ENCODE measurements around the gene FAM3B. TPM values are rescaled to one million over a fixed set of nuclear protein-coding genes. Genes with fewer than 3 reads are reported as not detected.
"Not testable (repeated sequence)": the region's sequence is repeated elsewhere in the genome, so short reads cannot be mapped to it uniquely, and the experiment has no call there.

Gene FAM3B
- total RNA-seq, 4 donors from 2014 or later: 2.4 to 5.7 TPM; not detected in 2

GRCh38 chr21:41302976-41303375 is 13.6 kb upstream of the FAM3B start:
- no peak for DNase-seq
- TF ChIP-seq EP300 (IDR thresholded peaks at IDR 0.05; ENCODE audit: low read depth): no peak
- TF ChIP-seq POLR2AphosphoS5 (IDR thresholded peaks at IDR 0.05): no peak
- no peak for TF ChIP-seq POLR2A (IDR thresholded peaks at IDR 0.05)
- TF ChIP-seq CTCF (IDR thresholded peaks at IDR 0.05): no peak
- Histone ChIP-seq H3K36me3 (no peaks in the 10 kb centered on the region), H3K9me3 (peaks cover 5 to 7% of the 10 kb centered on the region in 2 donors), H3K4me3 (no peak overlapping the region), H3K4me1 (no peaks in the 10 kb centered on the region), H3K27me3 (peaks cover 33% of the 10 kb centered on the region), H3K27ac (no peak overlapping the region)
- 83 to 88% methylated on average over 1 of the region's 1 CpG for WGBS, 2 donors (ENCODE audit: low coverage in 1 of 2)
- in situ Hi-C loops (cut with MboI; ENCODE audit: low pct_ligation_motif_present in 1 of 4, low pct_unique_long_range_greater_than_20kb in 1 of 4, low sequenced_read_pairs in 3 of 4) (no loop called here), intact Hi-C loops (cut with DNase I; ENCODE audit: low total_unique reads) (no loop called here)

DNA sequence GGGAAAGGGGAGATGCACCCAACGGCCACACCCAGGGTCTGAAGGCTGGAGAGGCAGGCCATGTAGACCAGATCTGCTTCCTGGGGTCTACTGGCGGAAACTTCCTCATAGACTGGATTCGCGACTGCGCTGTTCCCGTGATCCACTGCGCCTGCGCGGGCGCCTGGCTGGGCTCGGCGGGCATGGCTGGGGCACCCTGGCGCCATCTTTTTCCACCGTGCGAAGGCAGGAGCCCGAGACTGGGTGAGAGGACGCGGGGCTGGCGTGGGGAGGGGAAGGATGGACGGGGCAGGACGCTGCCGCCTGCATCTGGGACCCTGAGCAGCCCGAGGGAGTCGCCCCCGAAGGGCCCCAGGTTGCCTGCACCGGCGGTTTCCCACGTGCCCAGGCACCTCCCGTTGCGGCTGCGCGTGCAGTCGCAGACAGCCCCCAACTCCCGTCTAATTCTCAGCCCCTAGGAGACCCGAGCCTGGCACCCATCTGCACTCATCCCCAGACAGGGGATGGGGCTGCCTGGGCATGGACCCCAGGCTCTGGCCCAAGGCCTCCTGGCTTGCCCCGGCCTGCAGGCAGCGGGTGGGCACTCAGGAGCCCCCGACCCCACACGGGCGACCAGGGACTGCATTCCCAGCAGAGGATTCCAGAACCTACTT is 12.4 kb upstream of the FAM3B start:
- intact Hi-C loops (cut with DNase I; ENCODE audit: low total_unique reads) (no loop called here), in situ Hi-C loops (cut with MboI; ENCODE audit: low pct_ligation_motif_present in 1 of 4, low pct_unique_long_range_greater_than_20kb in 1 of 4, low sequenced_read_pairs in 3 of 4) (no loop called here)
- 94% methylated on average over 35 of the region's 40 CpGs; no CpG with 5 or more reads in 1 of the 2 donors for WGBS, 2 donors (ENCODE audit: low coverage in 1 of 2)
- Histone ChIP-seq H3K9me3 (peaks cover 5 to 7% of the 10 kb centered on the region in 2 donors), H3K27me3 (peaks cover 46% of the 10 kb centered on the region), H3K4me1 (no peaks in the 10 kb centered on the region), H3K4me3 (no peak overlapping the region), H3K27ac (no peak overlapping the region), H3K36me3 (no peaks in the 10 kb centered on the region)
- DNase-seq: no peak
- no peak for TF ChIP-seq CTCF (IDR thresholded peaks at IDR 0.05)
- TF ChIP-seq POLR2A (IDR thresholded peaks at IDR 0.05): no peak
- TF ChIP-seq EP300 (IDR thresholded peaks at IDR 0.05; ENCODE audit: low read depth): no peak

DNA sequence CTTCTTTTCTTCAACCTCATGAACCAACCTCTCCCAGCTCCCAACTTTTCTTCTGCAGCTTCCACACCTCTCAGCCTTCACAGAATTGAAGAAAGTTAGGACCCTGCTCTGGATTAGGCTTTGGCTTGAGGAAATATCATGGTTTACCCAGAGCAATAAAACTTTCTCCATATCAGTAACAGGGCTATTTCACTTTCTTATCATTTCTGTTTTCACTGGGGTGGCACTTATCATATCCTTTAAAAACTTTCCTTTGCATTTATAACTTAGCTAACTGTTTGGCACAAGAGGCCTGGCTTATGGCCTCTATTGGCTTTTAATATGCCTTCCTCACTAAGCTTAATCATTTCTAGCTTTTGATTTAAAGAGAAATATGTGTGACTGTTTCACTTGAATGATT is 9.4 kb upstream of the FAM3B start:
- H3K4me1 ChIP-seq: no peaks in the 10 kb centered on the region
- no peak for TF ChIP-seq POLR2A (IDR thresholded peaks at IDR 0.05)
- TF ChIP-seq EP300 (IDR thresholded peaks at IDR 0.05; ENCODE audit: low read depth): no peak
- in situ Hi-C loops (cut with MboI; ENCODE audit: low pct_ligation_motif_present in 1 of 4, low pct_unique_long_range_greater_than_20kb in 1 of 4, low sequenced_read_pairs in 3 of 4) (no loop called here), intact Hi-C loops (cut with DNase I; ENCODE audit: low total_unique reads) (no loop called here)
- no peak overlapping the region for H3K27ac ChIP-seq
- H3K27me3 ChIP-seq: peaks cover 69% of the 10 kb centered on the region
- no peak for DNase-seq
- no peaks in the 10 kb centered on the region for H3K36me3 ChIP-seq
- H3K9me3 ChIP-seq: peaks cover 5 to 7% of the 10 kb centered on the region in 2 donors
- H3K4me3 ChIP-seq: no peak overlapping the region

DNA sequence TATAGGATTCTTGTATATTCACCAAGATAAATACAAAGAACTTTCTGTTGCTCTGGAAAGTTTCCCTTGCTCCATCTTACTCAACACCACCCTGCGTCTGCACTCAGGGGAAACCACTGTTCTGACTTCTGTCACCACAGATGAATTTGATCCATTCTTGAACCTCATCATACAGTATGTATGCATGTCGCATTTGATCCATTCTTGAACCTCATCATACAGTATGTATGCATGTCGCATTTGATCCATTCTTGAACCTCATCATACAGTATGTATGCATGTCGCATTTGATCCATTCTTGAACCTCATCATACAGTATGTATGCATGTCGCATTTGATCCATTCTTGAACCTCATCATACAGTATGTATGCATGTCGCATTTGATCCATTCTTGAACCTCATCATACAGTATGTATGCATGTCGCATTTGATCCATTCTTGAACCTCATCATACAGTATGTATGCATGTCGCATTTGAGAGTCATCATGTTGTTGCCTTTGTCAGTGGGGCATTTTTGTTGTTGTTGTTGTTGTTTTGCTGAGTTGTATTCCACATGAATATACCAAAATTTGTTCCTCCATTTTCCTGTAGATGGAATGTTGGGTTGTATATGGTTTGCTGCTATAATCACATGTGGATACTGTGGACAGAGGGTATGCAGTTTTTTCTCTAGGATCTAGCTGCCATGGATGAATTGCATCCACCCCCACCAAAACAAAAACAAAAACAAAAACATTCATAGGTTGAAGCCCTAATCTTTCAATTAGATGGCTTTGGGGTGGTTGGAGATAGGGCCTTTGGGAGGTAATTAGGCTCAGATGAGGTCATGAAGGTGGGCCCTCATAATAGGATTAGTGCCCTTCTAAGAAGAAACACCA is 3.1 kb upstream of the FAM3B start:
- intact Hi-C loops (cut with DNase I; ENCODE audit: low total_unique reads); in situ Hi-C loops (cut with MboI; ENCODE audit: low pct_ligation_motif_present in 1 of 4, low pct_unique_long_range_greater_than_20kb in 1 of 4, low sequenced_read_pairs in 3 of 4): not testable (repeated sequence)
- WGBS, 2 donors (ENCODE audit: low coverage in 1 of 2): 76 to 79% methylated on average over 3 to 5 of the region's 8 CpGs

GRCh38 chr21:41315726-41316125 is 875 bp upstream of the FAM3B start:
- peaks cover 0 to 16% (median 14%) of the 10 kb centered on the region in 4 donors for H3K4me1 ChIP-seq
- H3K36me3 ChIP-seq: no peaks in the 10 kb centered on the region
- intact Hi-C loops (cut with DNase I; ENCODE audit: low total_unique reads) (no loop called here), in situ Hi-C loops (cut with MboI; ENCODE audit: low pct_ligation_motif_present in 1 of 4, low pct_unique_long_range_greater_than_20kb in 1 of 4, low sequenced_read_pairs in 3 of 4) (no loop called here)
- 80% methylated on average over 6 of the region's 6 CpGs; no CpG with 5 or more reads in 1 of the 2 donors for WGBS, 2 donors (ENCODE audit: low coverage in 1 of 2)
- H3K9me3 ChIP-seq: no peaks in the 10 kb centered on the region
- H3K27me3 ChIP-seq: peaks cover 53% of the 10 kb centered on the region
- no peak overlapping the region for H3K4me3 ChIP-seq
- no peak overlapping the region for H3K27ac ChIP-seq
- no peak for TF ChIP-seq POLR2AphosphoS5 (IDR thresholded peaks at IDR 0.05)
- TF ChIP-seq EP300 (IDR thresholded peaks at IDR 0.05; ENCODE audit: low read depth): no peak
- TF ChIP-seq CTCF (IDR thresholded peaks at IDR 0.05): no peak
- TF ChIP-seq POLR2A (IDR thresholded peaks at IDR 0.05): no peak
- no peak for DNase-seq

More for the DNA sequence above, 3.1 kb upstream of the FAM3B start:
- H3K4me3 ChIP-seq, H3K9me3 ChIP-seq, DNase-seq, H3K27ac ChIP-seq, H3K36me3 ChIP-seq: not testable (repeated sequence)
- H3K4me1 ChIP-seq: peaks cover 0 to 12% (median 11%) of the 10 kb centered on the region in 4 donors
- peaks cover 75% of the 10 kb centered on the region for H3K27me3 ChIP-seq

All from transverse colon (tissue), 4 donors.